ENCODE results near the gene ZNF625. TPM values are rescaled to one million over a fixed set of nuclear protein-coding genes. Genes with fewer than 3 reads are reported as not detected.

ZNF625 gene
- total RNA-seq, 2 experiments from 2014 or later = 2.8 to 3.5 TPM

Other genes starting within 250 kb of the ZNF625 start
- gene ZNF700, start 231.6 kb downstream of the ZNF625 start, total RNA-seq = 10 to 100 TPM in 1 of 2 experiments, 1 to 10 TPM in 1; 9.1 to 10.7 TPM
- gene ZNF763, start 191.7 kb downstream of the ZNF625 start, total RNA-seq = 1 to 10 TPM in 1 of 2 experiments, under 1 TPM in 1; 0.80 to 1.0 TPM
- gene ZNF433, start 121.1 kb downstream of the ZNF625 start, total RNA-seq = under 1 TPM; 0.65 to 0.74 TPM
- gene ZNF878, start 103.8 kb downstream of the ZNF625 start, total RNA-seq = under 1 TPM; 0.59 to 0.65 TPM
- 1 to 10 TPM; 3.0 to 3.3 TPM for gene ZNF844, start 92.0 kb downstream of the ZNF625 start, total RNA-seq
- 1 to 10 TPM; 2.3 to 2.7 TPM for gene ZNF20, start 16.4 kb downstream of the ZNF625 start, total RNA-seq
- gene ZNF136, start 6.4 kb upstream of the ZNF625 start, total RNA-seq = 10 to 100 TPM in 1 of 2 experiments, 1 to 10 TPM in 1; 9.2 to 10.1 TPM
- 1 to 10 TPM; 6.4 to 6.9 TPM for gene ZNF44, start 138.1 kb upstream of the ZNF625 start, total RNA-seq
- 1 to 10 TPM; 3.2 to 3.5 TPM for gene ZNF563, start 176.9 kb upstream of the ZNF625 start, total RNA-seq
- 1 to 10 TPM; 1.5 to 2.5 TPM for gene ZNF442, start 208.9 kb upstream of the ZNF625 start, total RNA-seq
- gene ZNF799, start 244.5 kb upstream of the ZNF625 start, total RNA-seq = 1 to 10 TPM; 2.8 to 3.8 TPM

Data from activated CD8-positive, alpha-beta memory T cell treated with anti-CD3 and anti-CD28 coated beads for 36 hours (primary cell).